ENCODE data around the gene BBS1. TPM values are rescaled to one million over a fixed set of nuclear protein-coding genes. Genes with fewer than 3 reads are reported as not detected.

The BBS1 gene
- total and polyA plus RNA-seq, 4 donors = 4.2 to 18.5 (median 8.6) TPM

- peak overlapping the region; percentile 85 to 92 (median 92) for H3K4me3 ChIP-seq (ENCODE audit: low read depth in 1 of 3, low read length in 3 of 3)
- H3K27me3 ChIP-seq (ENCODE audit: control insufficient read depth in 4 of 4, insufficient read depth in 4 of 4, low read length in 3 of 4) = no peaks in the 10 kb centered on the region
- TF ChIP-seq CTCF (IDR thresholded peaks at IDR 0.05; ENCODE audit: low read depth, low read length, missing input control) (no peak), NR2F2 (IDR thresholded peaks at IDR 0.05) (no peak), EGR1 (IDR thresholded peaks at IDR 0.05; ENCODE audit: low read depth in 2 of 2) (no peak), GABPA (IDR thresholded peaks at IDR 0.05 in 1 of 2, conservative IDR thresholded peaks at IDR 0.05 in 1 of 2) (no peak), HNF4A (conservative IDR thresholded peaks at IDR 0.05) (no peak), JUND (IDR thresholded peaks at IDR 0.05) (no peak), YY1 (IDR thresholded peaks at IDR 0.05) (no peak), ZBTB33 (IDR thresholded peaks at IDR 0.05) (no peak), FOXA2 (IDR thresholded peaks at IDR 0.05) (no peak)
- TF ChIP-seq, protein P1, sequence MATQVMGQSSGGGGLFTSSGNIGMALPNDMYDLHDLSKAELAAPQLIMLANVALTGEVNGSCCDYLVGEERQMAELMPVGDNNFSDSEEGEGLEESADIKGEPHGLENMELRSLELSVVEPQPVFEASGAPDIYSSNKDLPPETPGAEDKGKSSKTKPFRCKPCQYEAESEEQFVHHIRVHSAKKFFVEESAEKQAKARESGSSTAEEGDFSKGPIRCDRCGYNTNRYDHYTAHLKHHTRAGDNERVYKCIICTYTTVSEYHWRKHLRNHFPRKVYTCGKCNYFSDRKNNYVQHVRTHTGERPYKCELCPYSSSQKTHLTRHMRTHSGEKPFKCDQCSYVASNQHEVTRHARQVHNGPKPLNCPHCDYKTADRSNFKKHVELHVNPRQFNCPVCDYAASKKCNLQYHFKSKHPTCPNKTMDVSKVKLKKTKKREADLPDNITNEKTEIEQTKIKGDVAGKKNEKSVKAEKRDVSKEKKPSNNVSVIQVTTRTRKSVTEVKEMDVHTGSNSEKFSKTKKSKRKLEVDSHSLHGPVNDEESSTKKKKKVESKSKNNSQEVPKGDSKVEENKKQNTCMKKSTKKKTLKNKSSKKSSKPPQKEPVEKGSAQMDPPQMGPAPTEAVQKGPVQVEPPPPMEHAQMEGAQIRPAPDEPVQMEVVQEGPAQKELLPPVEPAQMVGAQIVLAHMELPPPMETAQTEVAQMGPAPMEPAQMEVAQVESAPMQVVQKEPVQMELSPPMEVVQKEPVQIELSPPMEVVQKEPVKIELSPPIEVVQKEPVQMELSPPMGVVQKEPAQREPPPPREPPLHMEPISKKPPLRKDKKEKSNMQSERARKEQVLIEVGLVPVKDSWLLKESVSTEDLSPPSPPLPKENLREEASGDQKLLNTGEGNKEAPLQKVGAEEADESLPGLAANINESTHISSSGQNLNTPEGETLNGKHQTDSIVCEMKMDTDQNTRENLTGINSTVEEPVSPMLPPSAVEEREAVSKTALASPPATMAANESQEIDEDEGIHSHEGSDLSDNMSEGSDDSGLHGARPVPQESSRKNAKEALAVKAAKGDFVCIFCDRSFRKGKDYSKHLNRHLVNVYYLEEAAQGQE (IDR thresholded peaks at IDR 0.05) = no peak
- TF ChIP-seq, protein P2, sequence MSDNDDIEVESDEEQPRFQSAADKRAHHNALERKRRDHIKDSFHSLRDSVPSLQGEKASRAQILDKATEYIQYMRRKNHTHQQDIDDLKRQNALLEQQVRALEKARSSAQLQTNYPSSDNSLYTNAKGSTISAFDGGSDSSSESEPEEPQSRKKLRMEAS (IDR thresholded peaks at IDR 0.05) = no peak
- peaks cover 6 to 15% (median 10%) of the 10 kb centered on the region in 4 donors for H3K4me1 ChIP-seq (ENCODE audit: control insufficient read depth in 4 of 4, insufficient read depth in 4 of 4, low read length in 3 of 4)
- WGBS = 14% methylated on average over 5 of the region's 5 CpGs
- peak overlapping the region; percentile 17 to 77 for H3K9ac ChIP-seq (ENCODE audit: low read depth in 1 of 2, low read length in 2 of 2)
- no peak for DNase-seq (ENCODE audit: low spot score)
- no peaks in the 10 kb centered on the region for H3K9me3 ChIP-seq (ENCODE audit: control insufficient read depth in 4 of 4, low read length in 3 of 4)
- H3K36me3 ChIP-seq (ENCODE audit: control insufficient read depth in 4 of 4, insufficient read depth in 3 of 4, low read depth in 1 of 4, low read length in 3 of 4) = peaks cover 0 to 10% (median 2%) of the 10 kb centered on the region in 4 donors
- H3K27ac ChIP-seq (ENCODE audit: low read depth in 1 of 2, low read length in 2 of 2) = no peak overlapping the region
Observed at GRCh38 chr11:66510990-66511339, 530 bp downstream of the BBS1 start.

GRCh38 chr11:66523611-66524010 lies 13.2 kb downstream of the BBS1 start:
- 94% methylated on average over 11 of the region's 11 CpGs for WGBS
- Histone ChIP-seq H3K9me3 (ENCODE audit: control insufficient read depth in 4 of 4, low read length in 3 of 4) (no peaks in the 10 kb centered on the region), H3K36me3 (ENCODE audit: control insufficient read depth in 4 of 4, insufficient read depth in 3 of 4, low read depth in 1 of 4, low read length in 3 of 4) (peaks cover 2 to 25% (median 12%) of the 10 kb centered on the region in 4 donors), H3K27ac (ENCODE audit: low read depth in 1 of 2, low read length in 2 of 2) (no peak overlapping the region), H3K9ac (ENCODE audit: low read depth in 1 of 2, low read length in 2 of 2) (no peak overlapping the region), H3K4me3 (ENCODE audit: low read depth in 1 of 3, low read length in 3 of 3) (no peak overlapping the region), H3K4me1 (ENCODE audit: control insufficient read depth in 4 of 4, insufficient read depth in 4 of 4, low read length in 3 of 4) (no peaks in the 10 kb centered on the region), H3K27me3 (ENCODE audit: control insufficient read depth in 4 of 4, insufficient read depth in 4 of 4, low read length in 3 of 4) (no peaks in the 10 kb centered on the region)
- DNase-seq (ENCODE audit: low spot score) = no peak
- TF ChIP-seq RXRA (IDR thresholded peaks at IDR 0.05) (no peak), YY1 (IDR thresholded peaks at IDR 0.05) (no peak), NR2F2 (IDR thresholded peaks at IDR 0.05) (no peak), SP1 (IDR thresholded peaks at IDR 0.05) (no peak), ZBTB33 (IDR thresholded peaks at IDR 0.05) (no peak), EGR1 (IDR thresholded peaks at IDR 0.05; ENCODE audit: low read depth in 2 of 2) (no peak), HNF4G (IDR thresholded peaks at IDR 0.05) (no peak), FOXA2 (IDR thresholded peaks at IDR 0.05) (no peak), HNF4A (conservative IDR thresholded peaks at IDR 0.05) (no peak), CTCF (IDR thresholded peaks at IDR 0.05; ENCODE audit: low read depth, low read length, missing input control) (no peak), TAF1 (conservative IDR thresholded peaks at IDR 0.05) (no peak), GABPA (IDR thresholded peaks at IDR 0.05 in 1 of 2, conservative IDR thresholded peaks at IDR 0.05 in 1 of 2) (no peak), JUND (IDR thresholded peaks at IDR 0.05) (no peak), RAD21 (IDR thresholded peaks at IDR 0.05) (no peak)
- TF ChIP-seq, protein P2 (IDR thresholded peaks at IDR 0.05) = no peak
